HepG2 (cell line): ENCODE data around the gene PKP4. TPM values are rescaled to one million over a fixed set of nuclear protein-coding genes. Genes with fewer than 3 reads are reported as not detected.

Experiments
- ATAC-seq: fragments of 200-7000 bp; cut with Tn5 transposase; 3 replicates; pipeline ENCODE4 v1.9.1; 2020; ENCODE audit warnings: mild to moderate bottlenecking, moderate library complexity
- BruUV-seq: library from RNA; stranded (reverse); fragments of 400-500 nt; replicated peaks from 2 replicates; lab custom pipeline; 2021; lab: Mats Ljungman, UMichigan
- CTCF ChIA-PET: fragments of 300-600 bp; formaldehyde crosslinking; extraction: SDS; loops from one replicate; lab custom pipeline; 2021; ENCODE audit warnings: low total read pairs, inconsistent platforms, low intra/inter-chr PET ratio; lab: Yijun Ruan, JAX
- POLR2A ChIA-PET: fragments of 350-600 bp; sonication (Branson Sonifier 250); formaldehyde crosslinking; loops from one replicate; lab custom pipeline; 2020; ENCODE audit warnings: antibody characterized with exemption, inconsistent platforms; lab: Yijun Ruan, JAX
- DNase-seq: peaks from one replicate; pipeline ENCODE4 v3.0.0-alpha.2; 2015; ENCODE audit warnings: low spot score
- FAIRE-seq: peaks from 3 replicates; lab custom pipeline; 2011; peaks lifted over from hg19 to GRCh38; lab: Jason Lieb, UNC
- H2AFZ ChIP-seq: one replicate; pipeline ENCODE4 v1.6.1; 2011; ENCODE audit warnings: low read length, inconsistent platforms
- H3K27ac ChIP-seq: fragments of 300-600 bp; 3 replicates; pipeline ENCODE4 v1.8.0; 2011; ENCODE audit warnings: mixed run types, mild to moderate bottlenecking, mixed read lengths, low read length, inconsistent platforms; ENCODE audit not compliant: insufficient read depth; ENCODE audit errors: extremely low read length
- H3K27me3 ChIP-seq, 2 experiments: fragments of 200-600 bp in 1 of 2; 2 replicates in 1 of 2; 3 replicates in 1 of 2; pipeline versions ENCODE4 v1.6.0 to v1.8.0; 2011; ENCODE audit warnings: low read length in 2 of 2, mild to moderate bottlenecking in 2 of 2, moderate library complexity in 2 of 2, inconsistent platforms in 1 of 2; ENCODE audit not compliant: insufficient read depth in 2 of 2, control insufficient read depth in 1 of 2
- H3K36me3 ChIP-seq, 2 experiments: fragments of 200-600 bp in 1 of 2; replicated peaks in 1 of 2; 2 replicates in 1 of 2; 3 replicates in 1 of 2; pipeline versions ENCODE4 v1.5.1 to v1.8.0; 2011; ENCODE audit warnings: low read length in 2 of 2, inconsistent platforms in 1 of 2; ENCODE audit not compliant: insufficient read depth in 2 of 2, control insufficient read depth in 1 of 2
- H3K4me1 ChIP-seq: 2 replicates; pipeline ENCODE4 v1.5.1; 2012; ENCODE audit warnings: low read length, inconsistent platforms; ENCODE audit not compliant: insufficient read depth
- H3K4me2 ChIP-seq: 2 replicates; pipeline ENCODE4 v1.6.0; 2011; ENCODE audit warnings: low read depth, low read length, inconsistent platforms
- H3K4me3 ChIP-seq, 3 experiments: fragments of 200-600 bp in 1 of 3; sonication (generic), shearing (Covaris generic) in 1 of 3; replicated peaks in 1 of 3; 2 replicates each; pipeline ENCODE4 v1.5.1; 2011 to 2016; ENCODE audit warnings: low read length in 3 of 3, inconsistent platforms in 2 of 3, low read depth in 2 of 3, mild to moderate bottlenecking in 2 of 3, control low read depth in 1 of 3, mixed read lengths in 1 of 3; ENCODE audit not compliant: insufficient read depth in 1 of 3
- H3K79me2 ChIP-seq: one replicate; pipeline ENCODE4 v1.6.1; 2011; ENCODE audit warnings: low read length, inconsistent platforms; ENCODE audit not compliant: insufficient read depth
- H3K9ac ChIP-seq: 2 replicates; pipeline ENCODE4 v1.6.0; 2011; ENCODE audit warnings: mild to moderate bottlenecking, low read depth, low read length, inconsistent platforms; ENCODE audit not compliant: insufficient read depth
- H3K9me3 ChIP-seq: 2 replicates; pipeline ENCODE4 v1.5.1; 2012; ENCODE audit warnings: mild to moderate bottlenecking, low read length
- H4K20me1 ChIP-seq: 2 replicates; pipeline ENCODE4 v1.6.0; 2011; ENCODE audit warnings: inconsistent platforms, mild to moderate bottlenecking, low read length, moderate library complexity; ENCODE audit not compliant: insufficient read depth
- CBFB ChIP-seq: sonication (generic); formaldehyde crosslinking; IDR thresholded peaks from 2 replicates; pipeline ENCODE4 v1.4.0; 2020; ENCODE audit warnings: missing genetic modification reagents
- CBX1 ChIP-seq: IDR thresholded peaks from one replicate; pipeline ENCODE4 v1.6.1; 2016; ENCODE audit warnings: antibody characterized with exemption, low read depth
- CHCHD3 ChIP-seq: sonication (generic); formaldehyde crosslinking; IDR thresholded peaks from 2 replicates; pipeline ENCODE4 v1.8.0; 2022; ENCODE audit warnings: mild to moderate bottlenecking, missing genetic modification reagents, moderate library complexity
- EP300 ChIP-seq, 3 experiments: sonication (generic) in 1 of 3; formaldehyde crosslinking in 1 of 3; IDR thresholded peaks; 2 replicates each; pipeline versions ENCODE4 v1.5.1 to v1.6.1; 2011 to 2020; ENCODE audit warnings: low read depth in 2 of 3, low read length in 2 of 3, borderline replicate concordance in 1 of 3, improper control_type of control experiment in 1 of 3, mild to moderate bottlenecking in 1 of 3, missing genetic modification reagents in 1 of 3, moderate library complexity in 1 of 3
- FOSL2 ChIP-seq: sonication (generic); formaldehyde crosslinking; IDR thresholded peaks from 2 replicates; pipeline ENCODE4 v1.4.0; 2020; ENCODE audit warnings: missing genetic modification reagents
- HDAC2 ChIP-seq: sonication (generic); formaldehyde crosslinking; IDR thresholded peaks from 2 replicates; pipeline ENCODE4 v1.4.0; 2020; ENCODE audit warnings: missing genetic modification reagents
- MAZ ChIP-seq, 2 experiments: sonication (generic) in 1 of 2; formaldehyde crosslinking in 1 of 2; IDR thresholded peaks; 2 replicates each; pipeline versions ENCODE4 v1.5.0 to v1.6.1; 2012 to 2020; ENCODE audit warnings: low read depth in 2 of 2, mild to moderate bottlenecking in 2 of 2, borderline replicate concordance in 1 of 2, improper control_type of control experiment in 1 of 2, low read length in 1 of 2, missing genetic modification reagents in 1 of 2, moderate library complexity in 1 of 2
- NFYC ChIP-seq: IDR thresholded peaks from 2 replicates; pipeline ENCODE4 v1.6.1; 2016; ENCODE audit warnings: missing genetic modification reagents, missing compliant biosample characterization
- NPAS2 ChIP-seq: sonication (generic); formaldehyde crosslinking; IDR thresholded peaks from 2 replicates; pipeline ENCODE4 v1.8.0; 2022; ENCODE audit warnings: mild to moderate bottlenecking, missing genetic modification reagents, borderline replicate concordance
- NR2F2 ChIP-seq: IDR thresholded peaks from 2 replicates; pipeline ENCODE4 v1.6.1; 2012; ENCODE audit warnings: low read depth, inconsistent platforms, borderline replicate concordance
- SMAD1 ChIP-seq: sonication (generic); formaldehyde crosslinking; IDR thresholded peaks from 2 replicates; pipeline ENCODE4 v1.4.0; 2020; ENCODE audit warnings: missing genetic modification reagents, low read depth, mild to moderate bottlenecking, borderline replicate concordance
- TCF7L2 ChIP-seq: IDR thresholded peaks from 2 replicates; pipeline ENCODE4 v1.6.1; 2011; ENCODE audit warnings: mild to moderate bottlenecking, low read depth, low read length, moderate library complexity
- ZBTB1 ChIP-seq: sonication (generic); formaldehyde crosslinking; IDR thresholded peaks from 2 replicates; pipeline ENCODE4 v1.4.0; 2020; ENCODE audit warnings: missing genetic modification reagents, borderline replicate concordance
- ZBTB7B ChIP-seq: sonication (generic); formaldehyde crosslinking; IDR thresholded peaks from 2 replicates; pipeline ENCODE4 v1.4.0; 2020; ENCODE audit warnings: missing genetic modification reagents
- ZMAT5 ChIP-seq: sonication (generic); formaldehyde crosslinking; IDR thresholded peaks from 2 replicates; pipeline ENCODE4 v1.5.0; 2020; ENCODE audit warnings: mild to moderate bottlenecking, low read depth, missing genetic modification reagents, borderline replicate concordance
- ZMYM4 ChIP-seq: sonication (generic); formaldehyde crosslinking; IDR thresholded peaks from 2 replicates; pipeline ENCODE4 v1.8.1; 2023; ENCODE audit warnings: mild to moderate bottlenecking, missing genetic modification reagents
- ZNF552 ChIP-seq: sonication (generic); formaldehyde crosslinking; IDR thresholded peaks from 2 replicates; pipeline ENCODE4 v1.9.0; 2022; ENCODE audit warnings: missing genetic modification reagents, mild to moderate bottlenecking, borderline replicate concordance
- ZNF672 ChIP-seq: sonication (generic); formaldehyde crosslinking; IDR thresholded peaks from 2 replicates; pipeline ENCODE4 v1.8.1; 2022; ENCODE audit warnings: missing genetic modification reagents
- ZNF749 ChIP-seq: sonication (generic); formaldehyde crosslinking; IDR thresholded peaks from 2 replicates; pipeline ENCODE4 v1.8.0; 2022; ENCODE audit warnings: mild to moderate bottlenecking, missing genetic modification reagents, moderate library complexity, borderline replicate concordance
- WGBS: methylation state at CpG from one replicate; pipeline ENCODE4 v1.1.6; 2017; ENCODE audit warnings: low lambda C conversion rate; 5-methylcytosine and 5-hydroxymethylcytosine counted together
- in situ Hi-C: cut with HindIII; loops from 2 replicates; pipeline ENCODE4 v1.10.0; 2017; ENCODE audit warnings: low pct_unique_long_range_greater_than_20kb; ENCODE audit not compliant: extremely low pct_ligation_motif_present
- intact Hi-C: fragments of 100-400 bp; cut with micrococcal nuclease; formaldehyde crosslinking; loops from one replicate; pipeline ENCODE4 v1.10.0; 2022; ENCODE audit not compliant: unreplicated experiment
- polyA plus RNA-seq, 8 experiments: library from polyadenylated mRNA; depleted of rRNA in 3 of 8; stranded (reverse) in 7 of 8; unstranded in 1 of 8; fragments of >200 nt; fragmentation: Illumina TruSeq in 4 of 8; extraction: Trizol in 4 of 8; gene quantifications; 2 replicates each; pipeline versions ENCODE4 v1.2.1 to v1.2.3, GENCODE V29; 2011 to 2016; ENCODE audit warnings: low read depth in 4 of 8, missing spikeins in 1 of 8, mixed read lengths in 1 of 8; ENCODE audit not compliant: insufficient read depth in 1 of 8
- total RNA-seq, 5 experiments: library from RNA; depleted of rRNA; stranded (reverse); fragments of >200 nt; fragmentation: Illumina TruSeq; extraction: Trizol; gene quantifications; 2 replicates each; pipeline ENCODE4 v1.2.3, GENCODE V29; 2016; ENCODE audit warnings: low read depth in 1 of 5

PKP4 gene
- total and polyA plus RNA-seq, 2 of the 13 experiments (the other 11 are each of a cell fraction or from before 2014, with no cell fraction given): 80.9 to 90.5 TPM

GRCh38 chr2:158496986-158497385 is 40.2 kb downstream of the PKP4 start:
- ChIA-PET POLR2A (interaction anchor here (0.5 to 2.9 kb wide), 3 partner anchors 21 to 474 kb away, joined by 3 to 12 read pairs (median 3); no protein-coding TSS in a partner anchor), CTCF (no interaction called here)
- Histone ChIP-seq H4K20me1 (peaks cover 35% of the 10 kb centered on the region), H3K4me3 (no peak overlapping the region), H3K79me2 (peaks cover 93% of the 10 kb centered on the region), H3K36me3 (peaks cover 0 to 3% of the 10 kb centered on the region in 2 experiments; a peak in 2 of 5 replicates), H3K27me3 (no peaks in the 10 kb centered on the region), H3K9ac (no peak overlapping the region), H3K4me1 (peaks cover 46% of the 10 kb centered on the region), H3K9me3 (no peaks in the 10 kb centered on the region), H3K27ac (peak overlapping the region; percentile 1), H3K4me2 (peak overlapping the region; percentile 21; the same call in 1 of the 2 replicates), H2AFZ (no peak overlapping the region)
- in situ Hi-C loops: no loop called here
- TF ChIP-seq ZBTB7B: no peak
- intact Hi-C loops: loop anchor here (5.0 kb wide), 1 partner anchor 35 kb away; no protein-coding TSS in a partner anchor
- FAIRE-seq (no peak), DNase-seq (no peak), ATAC-seq (peak; percentile 16; the same call in 1 of the 3 replicates)
- 64% methylated on average over 3 of the region's 3 CpGs for WGBS
- BruUV-seq: no TSS peak

- WGBS: 36% methylated on average over 1 of the region's 1 CpG
- H3K79me2 ChIP-seq: peaks cover 93% of the 10 kb centered on the region
- ChIA-PET CTCF (no interaction called here), POLR2A (interaction anchor here (0.5 to 2.9 kb wide), 3 partner anchors 20 to 475 kb away, joined by 3 to 12 read pairs (median 3); no protein-coding TSS in a partner anchor)
- H4K20me1 ChIP-seq: peaks cover 38% of the 10 kb centered on the region
- peak; percentile 55 for DNase-seq
- H3K4me3 ChIP-seq: no peak overlapping the region
- H3K27me3 ChIP-seq: no peaks in the 10 kb centered on the region
- intact Hi-C loops: loop anchor here (5.0 kb wide), 1 partner anchor 35 kb away; no protein-coding TSS in a partner anchor
- FAIRE-seq: no peak
- peaks cover 51% of the 10 kb centered on the region for H3K4me1 ChIP-seq
- no peak overlapping the region for H3K9ac ChIP-seq
- BruUV-seq: no TSS peak
- H3K9me3 ChIP-seq: no peaks in the 10 kb centered on the region
- no peak overlapping the region for H2AFZ ChIP-seq
- ATAC-seq: peak; percentile 74
- H3K4me2 ChIP-seq: no peak overlapping the region
- peaks cover 0 to 3% of the 10 kb centered on the region in 2 experiments; a peak in 2 of 5 replicates for H3K36me3 ChIP-seq
- in situ Hi-C loops: no loop called here
- H3K27ac ChIP-seq: peak overlapping the region; percentile 1
- TF ChIP-seq NR2F2 (no peak), ZNF552 (CRISPR knock-in tag) (no peak), NFYC (no peak), SMAD1 (no peak), EP300 (IDR thresholded peaks at IDR 0.05; ENCODE audit: low read depth in 2 of 2, low read length in 2 of 2) (0 out of 4 replicates have a peak, but pooled peaks of 1 of the 2 experiments have one; percentile 20), EP300 (CRISPR knock-in tag; IDR thresholded peaks at IDR 0.05; ENCODE audit: borderline replicate concordance) (no peak), FOSL2 (CRISPR knock-in tag) (0 out of 2 replicates have a peak, but pooled peaks have one; percentile 10), ZBTB1 (CRISPR knock-in tag) (no peak), CBFB (CRISPR knock-in tag) (no peak), NPAS2 (CRISPR knock-in tag) (no peak), ZNF672 (CRISPR knock-in tag) (no peak), ZNF749 (CRISPR knock-in tag) (no peak), CHCHD3 (no peak), ZMYM4 (no peak), ZMAT5 (CRISPR knock-in tag) (no peak), MAZ (IDR thresholded peaks at IDR 0.05; ENCODE audit: borderline replicate concordance, low read depth, low read length) (no peak), MAZ (CRISPR knock-in tag; IDR thresholded peaks at IDR 0.05; ENCODE audit: low read depth) (no peak), TCF7L2 (no peak), CBX1 (no peak), HDAC2 (CRISPR knock-in tag) (no peak)
These were observed 40.7 kb downstream of the PKP4 start for GRCh38 chr2:158497486-158497885.
